Cardiac muscle cell (in vitro differentiated cells and primary cell): ENCODE measurements around the gene ACSL4. TPM values are rescaled to one million over a fixed set of nuclear protein-coding genes. Genes with fewer than 3 reads are reported as not detected.

ENCODE experiments used
- DNase-seq, 2 donors: peaks; one replicate each; pipeline versions ENCODE4 v3.0.0 to v3.0.0-alpha.2; 2010 to 2017; ENCODE audit warnings: low read depth in 1 of 2, low spot score in 1 of 2
- H3K27ac ChIP-seq: fragments of 200-600 bp; sonication (generic); 2 replicates; pipeline ENCODE4 v1.5.1; 2016
- H3K27me3 ChIP-seq: fragments of 200-600 bp; sonication (generic); 2 replicates; pipeline ENCODE4 v1.6.0; 2016; ENCODE audit warnings: control low read depth
- H3K36me3 ChIP-seq: fragments of 200-600 bp; sonication (generic); 2 replicates; pipeline ENCODE4 v1.5.1; 2016; ENCODE audit warnings: control low read depth
- H3K4me1 ChIP-seq: fragments of 200-600 bp; sonication (generic); 2 replicates; pipeline ENCODE4 v1.8.1; 2017; ENCODE audit warnings: low read depth, mild to moderate bottlenecking, mixed run types
- H3K4me3 ChIP-seq: fragments of 200-600 bp; sonication (generic); 2 replicates; pipeline ENCODE4 v1.5.1; 2016; ENCODE audit warnings: mild to moderate bottlenecking
- H3K9me3 ChIP-seq: fragments of 200-600 bp; sonication (generic); 2 replicates; pipeline ENCODE4 v1.5.1; 2017; ENCODE audit warnings: low read depth, mild to moderate bottlenecking, control low read depth
- polyA plus RNA-seq: library from polyadenylated mRNA; unstranded; fragments of >200 nt; fragmentation: Nextera tagmentation; extraction: Ambion mirVana; gene quantifications from 2 replicates; pipeline ENCODE4 v1.2.1, GENCODE V29; 2016
- total RNA-seq: library from RNA; depleted of rRNA; stranded (reverse); fragments of >200 nt; gene quantifications from 2 replicates; pipeline ENCODE4 v1.2.3, GENCODE V29; 2016
- TF ChIP-seq, protein P1 (sequence below): IDR thresholded peaks from 2 replicates; pipeline ENCODE4 v1.5.1; 2012; ENCODE audit warnings: low read depth, mild to moderate bottlenecking, low read length

Gene ACSL4
- total and polyA plus RNA-seq, 2 experiments from 2014 or later, result 25.5 to 32.7 TPM

DNA sequence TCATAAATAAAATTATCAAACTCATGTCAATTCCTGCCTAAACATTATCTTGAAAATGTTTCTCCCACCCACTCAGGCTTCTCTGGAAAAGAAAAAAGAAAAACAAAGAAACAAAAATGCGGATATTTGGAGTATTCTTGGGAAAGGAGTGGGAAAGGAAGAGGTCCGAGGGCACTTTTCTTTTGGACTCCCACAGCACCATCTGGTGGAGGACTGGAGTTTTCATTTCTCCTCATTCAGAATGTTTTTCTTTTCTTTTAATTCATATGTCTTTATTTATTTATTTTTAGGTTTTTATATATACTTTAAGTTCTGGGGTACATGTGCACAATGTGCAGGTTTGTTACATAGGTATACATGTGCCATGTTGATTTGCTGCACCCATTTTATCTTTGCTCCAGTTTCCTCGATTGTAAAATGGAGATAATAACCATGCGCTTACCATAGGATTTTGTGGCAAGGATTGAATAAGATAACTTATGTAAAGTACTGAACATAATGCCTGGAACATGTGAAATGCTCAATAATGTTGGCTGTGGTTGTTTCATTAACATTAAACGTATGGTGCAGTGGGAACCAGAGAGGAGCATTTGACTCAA lies 100.1 kb downstream of the ACSL4 start:
- no peak overlapping the region for H3K27ac ChIP-seq
- H3K4me3 ChIP-seq, result no peak overlapping the region
- no peaks in the 10 kb centered on the region for H3K36me3 ChIP-seq
- no peaks in the 10 kb centered on the region for H3K27me3 ChIP-seq
- peak; percentile 46 to 51 for DNase-seq
- no peaks in the 10 kb centered on the region for H3K9me3 ChIP-seq
- H3K4me1 ChIP-seq, result no peaks in the 10 kb centered on the region
- TF ChIP-seq, protein P1, sequence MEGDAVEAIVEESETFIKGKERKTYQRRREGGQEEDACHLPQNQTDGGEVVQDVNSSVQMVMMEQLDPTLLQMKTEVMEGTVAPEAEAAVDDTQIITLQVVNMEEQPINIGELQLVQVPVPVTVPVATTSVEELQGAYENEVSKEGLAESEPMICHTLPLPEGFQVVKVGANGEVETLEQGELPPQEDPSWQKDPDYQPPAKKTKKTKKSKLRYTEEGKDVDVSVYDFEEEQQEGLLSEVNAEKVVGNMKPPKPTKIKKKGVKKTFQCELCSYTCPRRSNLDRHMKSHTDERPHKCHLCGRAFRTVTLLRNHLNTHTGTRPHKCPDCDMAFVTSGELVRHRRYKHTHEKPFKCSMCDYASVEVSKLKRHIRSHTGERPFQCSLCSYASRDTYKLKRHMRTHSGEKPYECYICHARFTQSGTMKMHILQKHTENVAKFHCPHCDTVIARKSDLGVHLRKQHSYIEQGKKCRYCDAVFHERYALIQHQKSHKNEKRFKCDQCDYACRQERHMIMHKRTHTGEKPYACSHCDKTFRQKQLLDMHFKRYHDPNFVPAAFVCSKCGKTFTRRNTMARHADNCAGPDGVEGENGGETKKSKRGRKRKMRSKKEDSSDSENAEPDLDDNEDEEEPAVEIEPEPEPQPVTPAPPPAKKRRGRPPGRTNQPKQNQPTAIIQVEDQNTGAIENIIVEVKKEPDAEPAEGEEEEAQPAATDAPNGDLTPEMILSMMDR, result peak; percentile 46

DNA sequence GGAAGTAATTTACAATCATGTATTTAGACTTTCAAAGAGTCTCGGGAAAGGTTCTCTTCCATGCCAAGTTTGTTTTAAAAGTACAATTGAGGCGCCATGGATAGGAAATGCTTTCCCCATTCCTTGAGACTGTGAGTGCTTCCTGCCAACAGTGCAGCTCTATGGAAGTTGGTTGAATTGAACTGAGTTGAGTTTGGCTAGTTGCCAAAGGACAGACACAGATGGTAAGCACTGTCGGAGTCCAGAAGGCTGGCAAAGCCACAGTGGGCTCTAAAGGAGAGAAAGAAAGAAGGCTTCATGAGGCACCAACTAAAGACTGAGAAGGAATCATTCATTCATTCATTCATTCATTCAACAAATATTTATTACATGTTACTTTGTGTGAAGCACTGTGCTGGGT lies 103.7 kb downstream of the ACSL4 start:
- H3K9me3 ChIP-seq, result no peaks in the 10 kb centered on the region
- no peak overlapping the region for H3K4me3 ChIP-seq
- no peaks in the 10 kb centered on the region for H3K36me3 ChIP-seq
- no peak overlapping the region for H3K27ac ChIP-seq
- no peaks in the 10 kb centered on the region for H3K27me3 ChIP-seq
- H3K4me1 ChIP-seq, result no peaks in the 10 kb centered on the region
- TF ChIP-seq, protein P1, result no peak
- peak; percentile 32 to 44 for DNase-seq

DNA sequence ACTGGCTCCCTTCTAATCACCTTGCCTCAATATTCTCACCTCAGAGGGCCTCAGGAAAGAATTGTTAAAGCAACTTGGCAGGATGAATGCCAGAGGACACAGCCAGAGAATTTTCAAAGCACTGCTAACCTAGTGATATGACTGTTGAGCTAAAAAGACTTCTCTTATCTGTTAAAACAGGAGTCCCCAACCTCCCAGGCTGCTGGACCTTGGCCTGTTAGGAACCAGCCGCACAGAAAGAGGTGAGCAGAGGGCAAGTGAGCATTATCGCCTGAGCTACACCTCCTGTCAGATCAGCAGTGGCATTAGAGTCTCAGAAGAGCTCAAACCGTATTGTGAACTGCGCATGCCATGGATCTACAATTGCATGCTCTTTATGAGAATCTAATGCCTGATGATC lies 106.4 kb downstream of the ACSL4 start:
- no peak for DNase-seq
- no peaks in the 10 kb centered on the region for H3K36me3 ChIP-seq
- no peaks in the 10 kb centered on the region for H3K27me3 ChIP-seq
- H3K4me1 ChIP-seq, result no peaks in the 10 kb centered on the region
- H3K4me3 ChIP-seq, result no peak overlapping the region
- H3K27ac ChIP-seq, result no peak overlapping the region
- TF ChIP-seq, protein P1, result no peak
- no peaks in the 10 kb centered on the region for H3K9me3 ChIP-seq

DNA sequence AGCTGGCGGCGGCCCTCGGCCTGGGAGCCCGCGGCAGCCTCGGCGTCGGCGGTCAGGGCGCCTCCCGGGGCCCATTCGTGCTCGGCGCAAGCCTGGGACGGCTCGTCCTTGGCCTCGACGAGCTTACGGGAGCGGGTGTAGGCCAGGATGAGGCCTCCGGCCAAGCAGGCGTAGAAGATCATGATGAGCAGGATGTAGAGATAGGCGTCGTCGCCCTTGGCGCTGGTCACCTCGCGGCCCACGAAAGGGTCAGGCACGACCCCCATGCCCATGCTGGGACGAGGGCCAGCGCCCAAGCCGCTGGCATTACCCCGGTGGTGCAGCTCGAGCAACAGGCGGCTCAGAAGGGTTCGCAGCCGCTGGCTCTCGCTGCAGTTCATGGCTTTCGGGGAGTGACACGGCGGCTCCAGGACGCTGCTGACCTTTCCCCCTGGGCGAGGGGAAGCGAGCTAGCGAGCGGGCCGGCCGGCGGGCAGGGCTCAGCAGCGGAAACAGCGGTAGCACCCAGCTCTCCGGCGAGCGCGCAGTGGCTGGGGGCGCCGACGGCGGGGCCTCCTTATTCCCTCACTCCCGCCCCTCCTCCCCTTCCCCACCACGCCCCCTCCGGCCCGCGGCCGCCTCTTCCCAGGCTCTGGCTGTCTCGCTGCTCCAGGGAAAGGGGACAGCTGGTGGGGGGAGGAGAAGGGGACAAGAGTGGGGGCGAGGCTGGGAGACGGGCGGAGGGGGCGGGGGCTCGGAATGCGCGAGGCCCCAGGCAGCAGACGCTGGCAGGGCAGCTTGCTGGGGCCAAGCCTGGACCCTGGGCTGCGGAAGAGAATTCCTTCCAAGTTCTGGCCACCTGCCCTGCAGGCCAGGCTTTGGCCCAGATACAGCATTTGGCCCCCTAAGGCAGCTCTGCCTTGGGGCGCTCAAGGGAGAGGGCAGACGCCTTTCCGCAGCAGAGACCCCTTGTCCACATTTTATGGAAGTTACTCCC lies 108.1 kb downstream of the ACSL4 start, which contains the start of gene KCNE5:
Gene KCNE5, minus strand, starts transcription at position 532 of the 976 bp plus-strand sequence. Its CDS starts 152 bp downstream, at position 380.
- no peak within 1 kb of the TSS for H3K27ac ChIP-seq
- peak; percentile 27 to 60 for DNase-seq
- no peaks in the 10 kb centered on the region for H3K36me3 ChIP-seq
- H3K4me1 ChIP-seq, result no peaks in the 10 kb centered on the region
- no peaks in the 10 kb centered on the region for H3K27me3 ChIP-seq
- TF ChIP-seq, protein P1, result no peak
- H3K9me3 ChIP-seq, result no peaks in the 10 kb centered on the region
- peak within 1 kb of the TSS; percentile 4 for H3K4me3 ChIP-seq

DNA sequence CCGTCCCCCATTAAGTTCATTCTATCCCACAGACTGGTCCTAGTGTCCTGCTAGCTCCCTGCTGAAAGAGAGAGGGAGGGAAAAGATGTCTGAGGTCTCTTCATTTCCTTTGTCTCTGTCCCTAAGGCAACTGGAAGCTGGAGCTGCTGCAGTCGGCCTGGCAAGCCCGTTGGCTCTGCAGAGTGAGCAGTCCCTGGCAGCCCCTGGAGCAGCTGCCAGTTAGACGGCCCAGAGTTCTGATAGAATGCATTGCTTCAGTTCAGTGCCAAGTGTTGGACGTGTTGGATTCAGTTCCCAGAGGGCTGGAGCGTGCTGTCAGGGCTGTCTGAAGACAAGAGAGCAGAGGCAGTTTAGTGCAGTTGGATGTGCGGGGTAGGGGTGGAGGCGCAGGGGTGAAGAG lies 109.1 kb downstream of the ACSL4 start:
- TF ChIP-seq, protein P1, result no peak
- no peaks in the 10 kb centered on the region for H3K4me1 ChIP-seq
- H3K27me3 ChIP-seq, result no peaks in the 10 kb centered on the region
- H3K36me3 ChIP-seq, result no peaks in the 10 kb centered on the region
- no peak for DNase-seq
- no peak overlapping the region for H3K4me3 ChIP-seq
- no peaks in the 10 kb centered on the region for H3K9me3 ChIP-seq
- H3K27ac ChIP-seq, result no peak overlapping the region
